DMS79 treated with DMSO at 0.1 percent for 48 hours (cell line): ENCODE results near the gene BRF1.
"Not testable (repeated sequence)": the region's sequence is repeated elsewhere in the genome, so short reads cannot be mapped to it uniquely, and the experiment has no call there.

ENCODE experiments used
- DNase-seq: peaks from one replicate; lab custom pipeline; 2025; lab: John Stamatoyannopoulos, UW

Gene BRF1

GRCh38 chr14:105300542-105301102 is at the start of gene BRF1:
BRF1 (minus strand) TSS chr14:105301001; CDS start chr14:105300629, 372 bp downstream.
- DNase-seq: peak; percentile 98

- no peak for DNase-seq
Observed at GRCh38 chr14:105349992-105350391, 49.2 kb upstream of the BRF1 start.

- DNase-seq: no peak
Observed at GRCh38 chr14:105348945-105349699, 48.3 kb upstream of the BRF1 start.

GRCh38 chr14:105348169-105348944 is 47.6 kb upstream of the BRF1 start:
- DNase-seq: no peak

- no peak for DNase-seq
Observed at GRCh38 chr14:105347587-105347968, 46.8 kb upstream of the BRF1 start.

- no peak for DNase-seq
Observed at GRCh38 chr14:105346876-105347586, 46.2 kb upstream of the BRF1 start.

GRCh38 chr14:105346200-105346533 is 45.4 kb upstream of the BRF1 start:
- DNase-seq: no peak

GRCh38 chr14:105343194-105343593 is 42.4 kb upstream of the BRF1 start:
- no peak for DNase-seq

- DNase-seq: no peak
Observed at GRCh38 chr14:105340821-105341733, 40.3 kb upstream of the BRF1 start.

GRCh38 chr14:105337966-105338741 is 37.4 kb upstream of the BRF1 start:
- DNase-seq: no peak

GRCh38 chr14:105337433-105337832 is 36.6 kb upstream of the BRF1 start:
- DNase-seq: no peak

GRCh38 chr14:105336477-105337287 is 35.9 kb upstream of the BRF1 start:
- DNase-seq: no peak

GRCh38 chr14:105335735-105336476 is 35.1 kb upstream of the BRF1 start:
- no peak for DNase-seq

- DNase-seq: not testable (repeated sequence)
Observed at GRCh38 chr14:105335231-105335542, 34.4 kb upstream of the BRF1 start.

- DNase-seq: no peak
Observed at GRCh38 chr14:105334383-105335230, 33.8 kb upstream of the BRF1 start.

- no peak for DNase-seq
Observed at GRCh38 chr14:105333613-105334364, 33.0 kb upstream of the BRF1 start.

GRCh38 chr14:105333020-105333490 is 32.3 kb upstream of the BRF1 start:
- no peak for DNase-seq
